WTC11 (cell line): ENCODE results near the gene RMI2. TPM values are rescaled to one million over a fixed set of nuclear protein-coding genes. Genes with fewer than 3 reads are reported as not detected.
A peak's percentile ranks its signal among the peaks of the same experiment; 100 is the strongest.

Experiments used
- ATAC-seq: fragments of 200-7000 bp; cut with Tn5 transposase; 2 replicates; pipeline ENCODE4 v1.10.0; 2021; ENCODE audit warnings: mild to moderate bottlenecking, moderate library complexity
- CTCF ChIA-PET: fragments of 300-600 bp; sonication (Branson Sonifier 250); formaldehyde crosslinking; loops from one replicate; lab custom pipeline; 2021; ENCODE audit warnings: antibody characterized with exemption; lab: Charles Lee
- POLR2A ChIA-PET: fragments of 350-600 bp; sonication (Branson Sonifier 250); formaldehyde crosslinking; loops from one replicate; lab custom pipeline; 2021; ENCODE audit warnings: antibody characterized with exemption; lab: Charles Lee
- DNase-seq: peaks from one replicate; pipeline ENCODE4 v3.0.0; 2021; ENCODE audit warnings: low spot score
- H3K27ac Mint-ChIP-seq: 2 replicates; pipeline ENCODE4 v1.8.0; 2021; ENCODE audit warnings: mixed read lengths
- H3K27me3 Mint-ChIP-seq: 2 replicates; pipeline ENCODE4 v1.8.0; 2021; ENCODE audit warnings: low read depth, mild to moderate bottlenecking, moderate library complexity, mixed read lengths
- H3K36me3 Mint-ChIP-seq: 2 replicates; pipeline ENCODE4 v1.8.0; 2021; ENCODE audit warnings: mixed read lengths
- H3K4me1 Mint-ChIP-seq: 2 replicates; pipeline ENCODE4 v1.8.0; 2022; ENCODE audit warnings: mixed read lengths
- H3K4me3 Mint-ChIP-seq: 2 replicates; pipeline ENCODE4 v1.8.0; 2021; ENCODE audit warnings: mild to moderate bottlenecking, moderate library complexity, mixed read lengths
- H3K9me3 Mint-ChIP-seq: 2 replicates; pipeline ENCODE4 v1.8.0; 2021; ENCODE audit warnings: mixed read lengths
- ATF1 ChIP-seq: sonication (generic); formaldehyde crosslinking; IDR thresholded peaks from 2 replicates; pipeline ENCODE4 v1.8.1; 2023; ENCODE audit warnings: mild to moderate bottlenecking, moderate library complexity, missing genetic modification reagents
- ATF3 ChIP-seq: sonication (generic); formaldehyde crosslinking; conservative IDR thresholded peaks from 2 replicates; pipeline ENCODE4 v1.8.1; 2022; ENCODE audit warnings: mild to moderate bottlenecking, missing genetic modification reagents
- CTCF ChIP-seq: fragments of 200-600 bp; IDR thresholded peaks from 2 replicates; pipeline ENCODE4 v1.8.0; 2022; ENCODE audit warnings: antibody characterized with exemption
- E2F4 ChIP-seq: sonication (generic); formaldehyde crosslinking; IDR thresholded peaks from 2 replicates; pipeline ENCODE4 v1.8.1; 2022; ENCODE audit warnings: low read depth, mild to moderate bottlenecking, moderate library complexity, missing genetic modification reagents, borderline replicate concordance
- ETV6 ChIP-seq: sonication (generic); formaldehyde crosslinking; IDR thresholded peaks from 2 replicates; pipeline ENCODE4 v1.8.1; 2022; ENCODE audit warnings: mild to moderate bottlenecking, missing genetic modification reagents
- FOXP1 ChIP-seq: sonication (generic); formaldehyde crosslinking; IDR thresholded peaks from 2 replicates; pipeline ENCODE4 v1.8.0; 2022; ENCODE audit warnings: missing genetic modification reagents, mild to moderate bottlenecking, moderate library complexity, borderline replicate concordance
- HMGXB4 ChIP-seq: sonication (generic); formaldehyde crosslinking; IDR thresholded peaks from 2 replicates; pipeline ENCODE4 v1.8.1; 2023; ENCODE audit warnings: mild to moderate bottlenecking, moderate library complexity, missing genetic modification reagents
- MAX ChIP-seq: sonication (generic); formaldehyde crosslinking; IDR thresholded peaks from 2 replicates; pipeline ENCODE4 v1.8.0; 2022; ENCODE audit warnings: mild to moderate bottlenecking, missing genetic modification reagents
- NFE2L1 ChIP-seq: sonication (generic); formaldehyde crosslinking; IDR thresholded peaks from 2 replicates; pipeline ENCODE4 v1.8.1; 2023; ENCODE audit warnings: missing genetic modification reagents
- NFYB ChIP-seq: sonication (generic); formaldehyde crosslinking; conservative IDR thresholded peaks from 2 replicates; pipeline ENCODE4 v1.8.0; 2022; ENCODE audit warnings: low read depth, missing genetic modification reagents
- PRRX2 ChIP-seq: fragments of 250-450 bp; sonication (Bioruptor Pico); IDR thresholded peaks from 2 replicates; pipeline ENCODE4 v1.8.0; 2021; ENCODE audit warnings: mild to moderate bottlenecking
- SP1 ChIP-seq: sonication (generic); formaldehyde crosslinking; conservative IDR thresholded peaks from 2 replicates; pipeline ENCODE4 v1.8.1; 2022; ENCODE audit warnings: missing genetic modification reagents
- TEAD1 ChIP-seq: sonication (generic); formaldehyde crosslinking; IDR thresholded peaks from 2 replicates; pipeline ENCODE4 v1.8.0; 2022; ENCODE audit warnings: mild to moderate bottlenecking, missing genetic modification reagents
- ZNF138 ChIP-seq: sonication (generic); formaldehyde crosslinking; conservative IDR thresholded peaks from 2 replicates; pipeline ENCODE4 v1.8.1; 2022; ENCODE audit warnings: mild to moderate bottlenecking, moderate library complexity, missing genetic modification reagents
- ZNF512 ChIP-seq: sonication (generic); formaldehyde crosslinking; IDR thresholded peaks from 2 replicates; pipeline ENCODE4 v1.8.1; 2022; ENCODE audit warnings: missing genetic modification reagents, borderline replicate concordance
- total RNA-seq: library from RNA; stranded (reverse); gene quantifications from 3 replicates; pipeline ENCODE4 v1.2.3, GENCODE V29; 2021

Gene RMI2
- total RNA-seq, 1 experiment from 2014 or later = 79.0 TPM

- POLR2A ChIA-PET = no interaction called here
- CTCF ChIA-PET = interaction anchor here (0.6 to 11.3 kb wide), 4 partner anchors 13 to 482 kb away, joined by 3 to 234 read pairs (median 76); partner anchors contain the start of gene SOCS1
- DNase-seq (no peak), ATAC-seq (no peak)
- Mint-ChIP-seq H3K9me3 (no peaks in the 10 kb centered on the region), H3K27me3 (peaks cover 2% of the 10 kb centered on the region; the same call in 1 of the 2 replicates), H3K36me3 (peaks cover 14% of the 10 kb centered on the region; the same call in 1 of the 2 replicates), H3K27ac (no peak overlapping the region), H3K4me1 (peaks cover 19% of the 10 kb centered on the region), H3K4me3 (no peak overlapping the region)
- TF ChIP-seq ZNF512 (CRISPR knock-in tag) (no peak), NFYB (no peak), NFE2L1 (CRISPR knock-in tag) (no peak)
Measured at GRCh38 chr16:11384956-11385586, 39.8 kb downstream of the RMI2 start.

- no peak overlapping the region; the same call in 1 of the 2 replicates for H3K27ac Mint-ChIP-seq
- ATAC-seq (no peak), DNase-seq (no peak)
Measured at GRCh38 chr16:11386054-11386680, 40.9 kb downstream of the RMI2 start.

GRCh38 chr16:11386791-11387546, 41.7 kb downstream of the RMI2 start:
- DNase-seq (peak; percentile 86), ATAC-seq (peak; percentile 85)
- Mint-ChIP-seq H3K27ac (no peak overlapping the region; the same call in 1 of the 2 replicates), H3K4me3 (no peak overlapping the region), H3K9me3 (no peaks in the 10 kb centered on the region), H3K27me3 (peaks cover 2% of the 10 kb centered on the region; the same call in 1 of the 2 replicates), H3K36me3 (peaks cover 4% of the 10 kb centered on the region; the same call in 1 of the 2 replicates), H3K4me1 (peaks cover 31% of the 10 kb centered on the region)
- ChIA-PET CTCF (interaction anchor here (0.6 to 11.3 kb wide), 50 partner anchors 9 to 681 kb away, joined by 3 to 234 read pairs (median 4); partner anchors contain the start of genes DEXI, LITAF, SNN and SOCS1), POLR2A (interaction anchor here (0.6 to 0.9 kb wide), 3 partner anchors 15 to 132 kb away, joined by 3 read pairs; partner anchors contain the start of gene SOCS1)
- TF ChIP-seq CTCF (peak; percentile 59; the same call in 1 of the 2 replicates), ATF1 (0 out of 2 replicates have a peak, but pooled peaks have one; percentile 41), MAX (CRISPR knock-in tag) (0 out of 2 replicates have a peak, but pooled peaks have one; percentile 55), SP1 (CRISPR knock-in tag) (0 out of 2 replicates have a peak, but pooled peaks have one; percentile 45), ETV6 (CRISPR knock-in tag) (peak; percentile 30; the same call in 1 of the 2 replicates), ZNF138 (CRISPR knock-in tag) (no peak), FOXP1 (CRISPR knock-in tag) (peak; percentile 65; the same call in 1 of the 2 replicates), HMGXB4 (peak; percentile 52; the same call in 1 of the 2 replicates), ATF3 (CRISPR knock-in tag) (no peak), TEAD1 (CRISPR knock-in tag) (0 out of 2 replicates have a peak, but pooled peaks have one; percentile 31)
- TF ChIP-seq, all 79 proteins: peak for 8

More at GRCh38 chr16:11386054-11386680, 40.9 kb downstream of the RMI2 start:
- Mint-ChIP-seq H3K36me3 (peaks cover 10% of the 10 kb centered on the region; the same call in 1 of the 2 replicates), H3K4me3 (no peak overlapping the region), H3K4me1 (peaks cover 28% of the 10 kb centered on the region), H3K27me3 (peaks cover 2% of the 10 kb centered on the region; the same call in 1 of the 2 replicates), H3K9me3 (no peaks in the 10 kb centered on the region)
- ChIA-PET CTCF (interaction anchor here (0.7 to 11.3 kb wide), 19 partner anchors 14 to 682 kb away, joined by 3 to 234 read pairs (median 4); partner anchors contain the start of genes SOCS1 and ZC3H7A), POLR2A (interaction anchor here (0.9 kb wide), 1 partner anchor 132 kb away, joined by 3 read pairs; no protein-coding TSS in a partner anchor)
- no peak for TF ChIP-seq PRRX2 (CRISPR knock-in tag)
- TF ChIP-seq E2F4 (CRISPR knock-in tag) = 0 out of 2 replicates have a peak, but pooled peaks have one; percentile 29
